ENCODE measurements around the gene ZBTB24.

GRCh38 chr6:109447087-109447486, 35.9 kb downstream of the ZBTB24 start:
- TF ChIP-seq POLR2A (IDR thresholded peaks at IDR 0.05) (no peak), POLR2AphosphoS5 (IDR thresholded peaks at IDR 0.05) (no peak), CTCF (IDR thresholded peaks at IDR 0.05) (no peak)

Data from prostate gland (tissue), 2 donors.